Activated CD8-positive, alpha-beta memory T cell treated with anti-CD3 and anti-CD28 coated beads, Interleukin-2, amount 10 ng/mL, durations not matched to agents 7 days and 5 days (primary cell): ENCODE data around the gene SYT8. TPM values are rescaled to one million over a fixed set of nuclear protein-coding genes. Genes with fewer than 3 reads are reported as not detected.

ENCODE experiments used
- ATAC-seq: fragments of 150-1000 bp; cut with Tn5 transposase; one replicate; pipeline ENCODE4 v1.10.0; 2021; ENCODE audit warnings: moderate library complexity
- CTCF ChIA-PET: fragments of 350-600 bp; sonication (Branson Sonifier 250); formaldehyde crosslinking; loops from one replicate; lab custom pipeline; 2021; ENCODE audit warnings: antibody characterized with exemption; lab: Charles Lee
- DNase-seq: peaks from one replicate; pipeline ENCODE4 v3.0.0-alpha.2; 2020
- H3K27ac Mint-ChIP-seq: one replicate; pipeline ENCODE4 v1.8.0; 2021; ENCODE audit warnings: mild to moderate bottlenecking, mixed read lengths
- H3K27me3 Mint-ChIP-seq: one replicate; pipeline ENCODE4 v1.8.0; 2021; ENCODE audit warnings: mixed read lengths
- H3K36me3 Mint-ChIP-seq: one replicate; pipeline ENCODE4 v1.8.0; 2021; ENCODE audit warnings: mild to moderate bottlenecking, mixed read lengths
- H3K4me1 Mint-ChIP-seq: one replicate; pipeline ENCODE4 v1.8.0; 2021; ENCODE audit warnings: mixed read lengths
- H3K4me3 Mint-ChIP-seq: one replicate; pipeline ENCODE4 v1.8.0; 2021; ENCODE audit warnings: mild to moderate bottlenecking, moderate library complexity, mixed read lengths
- H3K9me3 Mint-ChIP-seq: one replicate; pipeline ENCODE4 v1.8.0; 2022; ENCODE audit warnings: low read depth, mixed read lengths
- total RNA-seq, 2 experiments: library from RNA; stranded (reverse); gene quantifications; one replicate each; pipeline ENCODE4 v1.2.3, GENCODE V29; 2021

SYT8 gene
- total RNA-seq, 2 experiments from 2014 or later: not detected

GRCh38 chr11:1845561-1846452, 11.0 kb downstream of the SYT8 start:
- ATAC-seq (peak; percentile 12), DNase-seq (no peak)
- Mint-ChIP-seq H3K4me1 (peaks cover 55% of the 10 kb centered on the region), H3K9me3 (no peaks in the 10 kb centered on the region), H3K4me3 (peak overlapping the region; percentile 51), H3K27me3 (no peaks in the 10 kb centered on the region), H3K27ac (peak overlapping the region; percentile 90), H3K36me3 (no peaks in the 10 kb centered on the region)
- CTCF ChIA-PET: interaction anchor here (0.7 to 2.7 kb wide), 7 partner anchors 10 to 193 kb away, joined by 3 to 12 read pairs (median 3); no protein-coding TSS in a partner anchor

GRCh38 chr11:1846453-1846932, 11.7 kb downstream of the SYT8 start:
- no peaks in the 10 kb centered on the region for H3K9me3 Mint-ChIP-seq
- H3K27ac Mint-ChIP-seq: no peak overlapping the region
- ATAC-seq (no peak), DNase-seq (no peak)
- no peaks in the 10 kb centered on the region for H3K27me3 Mint-ChIP-seq
- CTCF ChIA-PET: interaction anchor here (0.7 to 2.7 kb wide), 5 partner anchors 14 to 156 kb away, joined by 3 to 12 read pairs (median 7); no protein-coding TSS in a partner anchor
- no peak overlapping the region for H3K4me3 Mint-ChIP-seq
- no peaks in the 10 kb centered on the region for H3K36me3 Mint-ChIP-seq
- H3K4me1 Mint-ChIP-seq: peaks cover 60% of the 10 kb centered on the region

- H3K36me3 Mint-ChIP-seq: no peaks in the 10 kb centered on the region
- CTCF ChIA-PET: interaction anchor here (0.5 to 2.7 kb wide), 8 partner anchors 14 to 1053 kb away, joined by 3 to 12 read pairs (median 4); no protein-coding TSS in a partner anchor
- H3K27ac Mint-ChIP-seq: no peak overlapping the region
- H3K27me3 Mint-ChIP-seq: no peaks in the 10 kb centered on the region
- peaks cover 67% of the 10 kb centered on the region for H3K4me1 Mint-ChIP-seq
- H3K9me3 Mint-ChIP-seq: no peaks in the 10 kb centered on the region
- DNase-seq: no peak
- ATAC-seq: no peak
- no peak overlapping the region for H3K4me3 Mint-ChIP-seq
Measured at GRCh38 chr11:1847006-1847735, 12.4 kb downstream of the SYT8 start.

- DNase-seq (no peak), ATAC-seq (no peak)
- CTCF ChIA-PET: interaction anchor here (0.5 to 2.7 kb wide), 8 partner anchors 15 to 1052 kb away, joined by 3 to 12 read pairs (median 5); no protein-coding TSS in a partner anchor
- Mint-ChIP-seq H3K9me3 (no peaks in the 10 kb centered on the region), H3K27me3 (no peaks in the 10 kb centered on the region), H3K4me1 (peaks cover 74% of the 10 kb centered on the region), H3K36me3 (peaks cover 3% of the 10 kb centered on the region), H3K4me3 (no peak overlapping the region), H3K27ac (no peak overlapping the region)
Measured at GRCh38 chr11:1847926-1848639, 13.3 kb downstream of the SYT8 start.

- Mint-ChIP-seq H3K27me3 (no peaks in the 10 kb centered on the region), H3K27ac (peak overlapping the region; percentile 62)
Measured at GRCh38 chr11:1848640-1849430, 14.0 kb downstream of the SYT8 start.

GRCh38 chr11:1851468-1852180, 16.8 kb downstream of the SYT8 start:
- DNase-seq (no peak), ATAC-seq (no peak)
- no peaks in the 10 kb centered on the region for H3K27me3 Mint-ChIP-seq
- H3K4me3 Mint-ChIP-seq: peak overlapping the region; percentile 99
- CTCF ChIA-PET: interaction anchor here (1.0 to 6.9 kb wide), 15 partner anchors 11 to 300 kb away, joined by 3 to 69 read pairs (median 9); partner anchors contain the start of gene TNNI2
- H3K9me3 Mint-ChIP-seq: no peaks in the 10 kb centered on the region
- peaks cover 55% of the 10 kb centered on the region for H3K4me1 Mint-ChIP-seq
- H3K36me3 Mint-ChIP-seq: peaks cover 15% of the 10 kb centered on the region
- peak overlapping the region; percentile 99 for H3K27ac Mint-ChIP-seq

More at GRCh38 chr11:1848640-1849430, 14.0 kb downstream of the SYT8 start:
- peaks cover 9% of the 10 kb centered on the region for H3K36me3 Mint-ChIP-seq
- peaks cover 66% of the 10 kb centered on the region for H3K4me1 Mint-ChIP-seq
- no peak for ATAC-seq
- no peak for DNase-seq
- H3K9me3 Mint-ChIP-seq: no peaks in the 10 kb centered on the region
- CTCF ChIA-PET: interaction anchor here (1.5 to 5.4 kb wide), 3 partner anchors 34 to 155 kb away, joined by 8 to 39 read pairs (median 9); no protein-coding TSS in a partner anchor
- H3K4me3 Mint-ChIP-seq: no peak overlapping the region

- Mint-ChIP-seq H3K36me3 (peaks cover 15% of the 10 kb centered on the region), H3K4me3 (peak overlapping the region; percentile 99), H3K4me1 (peaks cover 55% of the 10 kb centered on the region), H3K9me3 (no peaks in the 10 kb centered on the region), H3K27ac (peak overlapping the region; percentile 99), H3K27me3 (no peaks in the 10 kb centered on the region)
- ATAC-seq (no peak), DNase-seq (no peak)
- CTCF ChIA-PET: interaction anchor here (0.9 to 6.9 kb wide), 11 partner anchors 16 to 299 kb away, joined by 3 to 69 read pairs (median 13); no protein-coding TSS in a partner anchor
Measured at GRCh38 chr11:1852271-1852876, 17.6 kb downstream of the SYT8 start.

GRCh38 chr11:1852877-1853276, 18.1 kb downstream of the SYT8 start, which contains the start of gene LSP1:
Gene LSP1, plus strand, starts transcription at chr11:1853084. Its CDS starts 61 bp downstream, at chr11:1853145.
- Mint-ChIP-seq H3K36me3 (peaks cover 15% of the 10 kb centered on the region), H3K4me3 (peak within 1 kb of the TSS; percentile 99), H3K27ac (peak within 1 kb of the TSS; percentile 99), H3K27me3 (no peaks in the 10 kb centered on the region), H3K9me3 (no peaks in the 10 kb centered on the region), H3K4me1 (peaks cover 55% of the 10 kb centered on the region)
- ATAC-seq: peak; percentile 59
- CTCF ChIA-PET: interaction anchor here (0.7 to 6.9 kb wide), 12 partner anchors 14 to 450 kb away, joined by 3 to 69 read pairs (median 6); partner anchors contain the start of gene TNNI2
- peak; percentile 95 for DNase-seq

- DNase-seq (no peak), ATAC-seq (peak; percentile 1)
- Mint-ChIP-seq H3K27ac (peak overlapping the region; percentile 99), H3K36me3 (peaks cover 16% of the 10 kb centered on the region), H3K4me1 (peaks cover 55% of the 10 kb centered on the region), H3K27me3 (no peaks in the 10 kb centered on the region), H3K9me3 (no peaks in the 10 kb centered on the region), H3K4me3 (peak overlapping the region; percentile 99)
- CTCF ChIA-PET: interaction anchor here (0.7 to 6.9 kb wide), 13 partner anchors 14 to 449 kb away, joined by 3 to 69 read pairs (median 4); partner anchors contain the start of gene TNNI2
Measured at GRCh38 chr11:1853376-1854131, 18.8 kb downstream of the SYT8 start.

- Mint-ChIP-seq H3K36me3 (peaks cover 17% of the 10 kb centered on the region), H3K27ac (peak overlapping the region; percentile 99), H3K4me1 (peaks cover 51% of the 10 kb centered on the region), H3K27me3 (no peaks in the 10 kb centered on the region), H3K9me3 (no peaks in the 10 kb centered on the region), H3K4me3 (peak overlapping the region; percentile 99)
- DNase-seq: no peak
- CTCF ChIA-PET: interaction anchor here (1.2 to 6.9 kb wide), 11 partner anchors 19 to 297 kb away, joined by 3 to 69 read pairs (median 4); no protein-coding TSS in a partner anchor
- no peak for ATAC-seq
Measured at GRCh38 chr11:1854132-1854948, 19.6 kb downstream of the SYT8 start.
